ENCODE data around the gene WFDC11. TPM values are rescaled to one million over a fixed set of nuclear protein-coding genes. Genes with fewer than 3 reads are reported as not detected.
"Not testable (repeated sequence)": the region's sequence is repeated elsewhere in the genome, so short reads cannot be mapped to it uniquely, and the experiment has no call there.

Gene WFDC11
- total RNA-seq, 4 donors from 2014 or later, result not detected

- Histone ChIP-seq H3K4me1 (no peaks in the 10 kb centered on the region), H3K9me3 (no peaks in the 10 kb centered on the region), H3K36me3 (no peaks in the 10 kb centered on the region), H3K27me3 (no peaks in the 10 kb centered on the region), H3K4me3 (no peak overlapping the region), H3K27ac (no peak overlapping the region)
- WGBS, result 64% methylated on average over 2 of the region's 2 CpGs
- no peak for DNase-seq (ENCODE audit: low spot score in 2 of 2)
- no peak for TF ChIP-seq POLR2A (IDR thresholded peaks at IDR 0.05)
- no peak for TF ChIP-seq CTCF (IDR thresholded peaks at IDR 0.05)
- TF ChIP-seq POLR2AphosphoS5 (IDR thresholded peaks at IDR 0.05), result no peak
- no peak for TF ChIP-seq EP300 (IDR thresholded peaks at IDR 0.05)
Measured at GRCh38 chr20:45695496-45695895, 25.5 kb upstream of the WFDC11 start.

GRCh38 chr20:45693346-45693745 lies 23.3 kb upstream of the WFDC11 start:
- H3K36me3 ChIP-seq; H3K27me3 ChIP-seq; DNase-seq (ENCODE audit: low spot score in 2 of 2); H3K9me3 ChIP-seq; H3K27ac ChIP-seq; H3K4me1 ChIP-seq; H3K4me3 ChIP-seq: not testable (repeated sequence)
- WGBS, result 89% methylated on average over 10 of the region's 12 CpGs

GRCh38 chr20:45685896-45686295 lies 15.9 kb upstream of the WFDC11 start:
- WGBS, result 40% methylated on average over 3 of the region's 3 CpGs
- Histone ChIP-seq H3K4me3 (no peak overlapping the region), H3K27me3 (peaks cover 11% of the 10 kb centered on the region), H3K9me3 (no peaks in the 10 kb centered on the region), H3K4me1 (no peaks in the 10 kb centered on the region), H3K36me3 (no peaks in the 10 kb centered on the region), H3K27ac (no peak overlapping the region)
- DNase-seq (ENCODE audit: low spot score in 2 of 2), result no peak
- no peak for TF ChIP-seq CTCF (IDR thresholded peaks at IDR 0.05)
- TF ChIP-seq POLR2A (IDR thresholded peaks at IDR 0.05), result no peak
- TF ChIP-seq POLR2AphosphoS5 (IDR thresholded peaks at IDR 0.05), result no peak
- no peak for TF ChIP-seq EP300 (IDR thresholded peaks at IDR 0.05)

- DNase-seq (ENCODE audit: low spot score in 2 of 2), result no peak
- peaks cover 13% of the 10 kb centered on the region for H3K27me3 ChIP-seq
- H3K36me3 ChIP-seq, result no peaks in the 10 kb centered on the region
- peaks cover 26% of the 10 kb centered on the region for H3K9me3 ChIP-seq
- no peaks in the 10 kb centered on the region for H3K4me1 ChIP-seq
- no peak overlapping the region for H3K27ac ChIP-seq
- TF ChIP-seq POLR2A (IDR thresholded peaks at IDR 0.05) (no peak), CTCF (IDR thresholded peaks at IDR 0.05) (no peak), POLR2AphosphoS5 (IDR thresholded peaks at IDR 0.05) (no peak)
- no peak overlapping the region for H3K4me3 ChIP-seq
Measured at GRCh38 chr20:45679650-45680049, 9.6 kb upstream of the WFDC11 start.

DNA sequence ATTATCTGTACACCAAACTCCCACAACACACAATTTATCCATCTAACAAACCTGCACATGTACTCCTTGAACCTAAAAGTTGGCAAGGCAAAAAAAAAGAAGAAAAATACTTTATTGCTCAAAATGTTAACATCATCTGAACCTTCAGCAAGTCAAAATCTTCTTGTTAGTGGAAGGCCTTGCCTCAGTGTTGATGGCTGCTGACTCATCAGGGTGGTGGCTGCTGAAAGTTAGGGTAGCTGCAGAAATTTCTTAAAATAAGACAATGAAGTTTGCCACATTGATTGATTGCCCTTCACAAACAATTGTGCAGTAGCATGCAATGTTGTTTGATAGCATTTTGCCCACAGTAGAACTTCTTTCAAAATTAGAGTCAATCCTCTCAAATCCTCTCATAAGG lies 2.7 kb upstream of the WFDC11 start:
- DNase-seq (ENCODE audit: low spot score in 2 of 2), result no peak

GRCh38 chr20:45657038-45657437 lies 13.0 kb downstream of the WFDC11 start:
- H3K4me3 ChIP-seq; H3K36me3 ChIP-seq; H3K27ac ChIP-seq; H3K4me1 ChIP-seq; H3K27me3 ChIP-seq; DNase-seq (ENCODE audit: low spot score in 2 of 2); H3K9me3 ChIP-seq: not testable (repeated sequence)
- 94% methylated on average over 2 of the region's 3 CpGs for WGBS

More for the DNA sequence above, 2.7 kb upstream of the WFDC11 start:
- Histone ChIP-seq H3K27ac (no peak overlapping the region), H3K4me1 (no peaks in the 10 kb centered on the region), H3K36me3 (no peaks in the 10 kb centered on the region), H3K4me3 (no peak overlapping the region), H3K9me3 (peaks cover 2% of the 10 kb centered on the region), H3K27me3 (peaks cover 3% of the 10 kb centered on the region)
- no peak for TF ChIP-seq POLR2A (IDR thresholded peaks at IDR 0.05)

- not testable (repeated sequence) for H3K4me3 ChIP-seq; H3K36me3 ChIP-seq; H3K4me1 ChIP-seq; DNase-seq (ENCODE audit: low spot score in 2 of 2); H3K27me3 ChIP-seq; H3K27ac ChIP-seq; H3K9me3 ChIP-seq
- WGBS, result 84% methylated on average over 7 of the region's 7 CpGs
Measured at GRCh38 chr20:45651726-45652125, 18.3 kb downstream of the WFDC11 start.
